HG03460 (cell line): ENCODE results near the gene ZXDC.

ENCODE experiments used
- ATAC-seq: cut with Tn5 transposase; IDR thresholded peaks from one replicate; pipeline ENCODE4 v1.9.1; 2021; ENCODE audit not compliant: unreplicated experiment

ZXDC gene

DNA sequence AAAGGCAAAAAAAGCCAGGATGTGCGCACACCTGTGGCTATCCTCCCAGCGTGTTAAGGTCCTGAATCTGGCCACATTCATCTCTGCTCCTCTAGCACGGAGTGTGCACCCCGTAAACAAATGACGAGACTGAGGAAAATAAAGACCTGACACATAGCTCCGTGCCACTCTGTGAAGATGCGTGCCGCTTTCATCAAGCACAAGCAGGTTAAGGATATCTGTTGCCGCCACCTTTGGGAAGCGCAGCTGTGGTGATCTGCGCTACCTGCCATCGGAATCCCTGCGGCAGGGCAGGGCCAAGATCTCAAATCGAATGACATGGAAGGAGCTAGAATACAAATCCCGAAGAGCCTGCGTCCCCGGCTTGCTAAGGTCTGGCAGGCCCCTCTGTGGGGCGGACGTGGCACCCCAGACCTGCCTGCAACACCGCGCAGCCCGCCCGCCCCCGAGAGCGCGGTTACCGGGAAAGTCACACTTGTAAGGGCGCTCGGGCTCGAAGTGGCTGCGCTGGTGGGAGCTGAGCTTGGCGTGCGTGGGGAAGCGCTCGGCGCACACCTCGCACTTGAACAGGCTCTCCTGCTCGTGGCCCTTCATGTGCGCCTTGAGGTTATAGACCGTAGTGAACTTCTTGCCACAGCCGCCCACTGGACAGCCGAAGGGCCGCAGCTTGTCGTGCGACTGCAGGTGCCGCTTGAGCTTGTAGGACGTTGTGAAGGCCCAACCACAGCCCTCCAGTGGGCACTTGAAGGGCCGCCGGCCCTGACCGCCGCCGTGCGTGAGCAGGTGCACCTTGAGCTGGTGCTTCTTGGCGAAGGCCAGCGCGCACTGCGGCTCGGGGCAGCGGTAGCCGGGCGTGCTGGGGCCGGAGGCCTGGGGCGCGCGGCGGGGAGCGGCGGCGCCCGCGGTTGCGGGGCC, 936 bp downstream of the ZXDC start:
- peak; percentile 23 for ATAC-seq

- ATAC-seq, result no peak
Measured at GRCh38 chr3:126473292-126474168, 2.2 kb downstream of the ZXDC start.

DNA sequence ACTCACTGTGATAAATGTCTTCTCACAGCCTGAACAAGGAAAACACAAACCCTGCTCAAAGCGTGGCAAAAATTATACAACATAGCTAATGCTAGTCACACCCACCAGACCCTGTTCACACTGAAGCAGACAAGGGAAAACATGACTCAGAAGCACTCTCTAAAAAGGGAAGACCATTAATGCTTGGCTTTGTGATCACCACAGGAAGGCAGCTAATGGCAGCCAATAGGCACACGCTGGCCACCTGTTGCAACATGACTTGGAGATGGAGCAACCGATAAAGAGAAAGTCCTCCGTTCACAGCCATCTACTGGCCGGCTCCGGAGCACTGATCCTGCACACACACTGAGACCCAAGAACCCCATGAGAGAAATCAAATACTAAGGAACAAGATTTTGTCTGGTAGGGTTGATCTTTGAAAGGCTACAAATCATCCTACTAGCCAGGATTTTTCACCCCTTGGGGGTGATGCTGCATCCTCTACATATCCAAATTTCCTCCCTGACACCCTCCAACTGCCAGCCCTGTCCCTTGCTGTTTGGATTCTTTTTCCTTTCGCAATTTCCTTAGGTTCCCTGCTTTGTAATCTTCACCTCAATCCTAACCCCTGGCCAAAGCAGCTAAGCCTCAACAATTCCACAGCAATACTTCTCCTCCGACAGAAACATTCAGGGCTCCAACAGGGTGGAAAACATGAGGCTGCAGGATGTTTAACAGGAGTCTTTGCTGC, 3.2 kb downstream of the ZXDC start:
- ATAC-seq, result no peak

DNA sequence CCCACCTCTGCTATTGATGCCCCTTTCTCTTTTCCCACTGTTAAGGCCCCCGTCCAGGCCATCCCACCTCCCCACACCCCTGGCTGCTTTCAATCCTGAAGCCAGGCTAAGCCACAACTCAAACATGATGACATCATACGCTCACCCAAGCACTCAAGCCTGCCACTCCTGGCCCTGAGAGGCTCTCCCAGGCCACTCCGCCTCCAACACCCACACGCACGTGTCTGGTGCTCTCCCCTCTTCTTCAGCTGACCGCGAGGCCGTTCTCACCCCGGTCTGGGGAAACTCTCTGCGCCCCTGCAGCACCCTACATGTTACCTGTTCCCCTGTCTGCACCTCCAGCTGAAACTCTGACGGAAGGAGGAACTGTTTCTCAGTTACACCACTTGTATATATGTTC, 6.2 kb downstream of the ZXDC start:
- ATAC-seq, result no peak

DNA sequence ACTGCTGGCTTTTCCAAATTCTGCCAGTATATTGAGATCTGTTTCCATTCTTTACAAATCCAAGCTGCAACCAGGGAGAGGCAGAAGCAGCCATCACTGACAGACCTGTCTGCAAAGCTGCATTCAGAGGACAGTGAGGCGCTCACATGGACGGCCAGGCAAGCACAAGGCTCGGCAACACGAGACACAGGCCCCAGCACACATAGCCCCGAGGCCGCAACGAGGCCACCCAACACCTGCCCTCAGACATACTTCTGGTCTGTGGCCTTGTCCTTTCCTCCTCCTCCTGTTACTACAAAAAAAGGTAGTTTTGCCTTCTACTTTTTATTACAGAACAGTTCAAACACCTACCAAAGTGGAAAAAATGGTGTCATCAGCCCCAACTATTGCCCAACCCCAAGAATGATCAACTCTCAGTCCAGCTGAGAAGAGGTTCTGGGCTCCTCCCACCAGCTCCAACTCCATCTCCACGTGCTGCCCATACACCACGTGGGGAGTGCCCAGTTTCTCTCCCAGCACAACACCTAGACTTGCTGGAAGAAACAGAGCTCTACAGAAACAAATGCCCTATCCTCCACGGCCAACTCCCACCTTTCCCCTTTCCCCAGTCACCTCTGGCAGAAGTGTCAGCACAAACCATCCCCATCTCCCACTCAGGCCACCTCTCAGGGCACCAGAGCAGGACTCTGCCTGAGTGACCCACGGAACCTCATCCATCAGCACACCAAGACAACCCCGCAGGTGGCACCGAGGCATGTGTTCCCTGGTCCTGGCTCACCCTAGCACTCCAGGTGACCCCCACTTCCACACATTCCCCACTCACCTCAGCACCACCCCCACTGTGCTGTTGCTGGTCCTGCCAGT, 7.4 kb downstream of the ZXDC start:
- no peak for ATAC-seq

DNA sequence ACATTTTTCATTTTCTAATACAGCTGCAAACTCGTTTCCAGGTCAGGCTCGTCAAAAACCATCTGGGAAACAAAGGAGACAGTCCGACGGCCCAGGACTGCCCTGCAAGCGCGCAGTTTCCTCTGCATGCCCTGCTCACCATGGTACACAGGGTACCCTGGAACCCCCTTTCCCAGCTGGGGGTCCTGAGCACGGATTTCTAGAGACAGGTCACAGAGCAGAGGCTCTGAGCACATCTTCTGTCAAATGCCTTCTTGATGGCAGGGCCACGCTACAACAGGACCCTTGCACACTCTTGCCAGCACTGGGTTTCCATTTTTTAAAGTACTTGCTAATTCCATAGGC, 8.1 kb downstream of the ZXDC start:
- ATAC-seq, result no peak

DNA sequence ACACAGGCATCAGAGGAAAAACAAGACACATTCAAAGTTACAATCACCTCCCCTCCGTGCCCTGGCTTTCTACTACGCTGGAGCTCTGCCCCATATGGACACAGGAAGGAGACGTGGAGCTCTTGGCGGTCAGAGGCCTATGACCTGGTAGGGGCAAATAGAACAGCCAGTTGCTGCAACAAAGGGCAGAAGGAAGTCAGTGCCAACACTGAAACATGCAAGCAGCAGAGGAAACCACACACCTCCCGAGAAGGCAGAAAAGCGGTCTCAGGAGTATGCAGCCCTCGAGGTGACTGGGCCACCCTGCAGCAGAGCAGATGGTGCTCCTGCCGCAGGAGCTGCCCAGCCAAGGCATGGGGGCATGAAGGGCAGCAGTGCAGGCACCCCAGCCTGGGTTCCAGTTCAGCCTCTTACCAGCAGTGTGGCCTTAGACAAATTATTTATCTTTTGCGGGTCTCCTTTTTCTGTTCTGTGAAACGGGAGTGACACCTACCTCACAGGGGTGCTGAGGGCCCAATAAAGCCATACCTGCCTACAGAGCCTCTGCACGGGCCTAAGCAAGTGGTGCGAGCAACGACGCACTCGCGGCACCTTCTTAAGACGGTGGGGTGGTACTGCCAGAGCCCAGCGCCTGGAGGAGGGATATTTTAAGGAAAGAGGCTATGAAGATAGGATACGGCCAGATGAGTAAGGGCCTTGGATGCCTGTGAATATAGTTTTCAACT, 8.6 kb downstream of the ZXDC start:
- no peak for ATAC-seq

- no peak for ATAC-seq
Measured at GRCh38 chr3:126465928-126466544, 9.7 kb downstream of the ZXDC start.

DNA sequence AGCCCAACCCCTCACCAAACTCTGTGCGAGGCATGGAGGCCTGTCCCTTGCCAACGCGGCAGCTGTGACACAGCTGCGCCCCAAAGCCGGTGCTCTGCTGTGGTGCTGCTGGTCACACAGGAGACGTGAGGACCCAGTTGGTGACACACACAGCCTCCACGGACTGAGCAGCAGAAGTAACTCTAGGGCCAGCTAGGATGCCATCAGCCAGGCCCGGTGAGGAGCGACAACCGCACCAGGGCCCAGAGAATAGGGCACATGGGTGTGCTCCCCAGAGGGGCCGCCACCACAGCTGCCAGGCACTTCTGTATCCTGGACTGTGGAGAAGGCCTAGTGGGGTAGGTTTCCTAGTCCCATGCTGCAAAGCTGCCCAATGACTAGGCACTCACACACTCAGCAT, 10.7 kb downstream of the ZXDC start:
- ATAC-seq, result no peak

- ATAC-seq, result no peak
Measured at GRCh38 chr3:126464494-126464893, 11.2 kb downstream of the ZXDC start.

- ATAC-seq, result no peak
Measured at GRCh38 chr3:126464093-126464492, 11.6 kb downstream of the ZXDC start.

GRCh38 chr3:126463521-126463920, 12.2 kb downstream of the ZXDC start:
- no peak for ATAC-seq

- ATAC-seq, result no peak
Measured at GRCh38 chr3:126461450-126462070, 14.1 kb downstream of the ZXDC start.

DNA sequence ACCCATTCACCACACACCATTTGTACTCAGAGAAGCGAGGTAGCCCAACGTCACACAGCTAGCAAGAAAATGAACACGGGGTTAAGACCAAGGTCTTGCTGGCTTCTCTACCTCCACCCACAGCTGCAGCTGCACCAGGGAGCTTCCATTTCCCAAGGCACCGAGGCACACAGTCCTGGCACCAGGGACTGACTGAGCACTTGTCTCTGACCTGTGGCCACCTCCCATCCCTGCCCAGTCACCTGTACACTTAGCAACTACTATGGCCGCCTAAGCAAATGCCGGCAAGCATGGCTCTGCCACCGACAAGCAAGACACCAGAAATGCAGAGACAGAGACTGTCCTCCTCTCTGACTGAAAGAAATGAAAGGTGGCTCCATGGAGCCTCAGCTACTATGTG, 15.3 kb downstream of the ZXDC start:
- ATAC-seq, result no peak

DNA sequence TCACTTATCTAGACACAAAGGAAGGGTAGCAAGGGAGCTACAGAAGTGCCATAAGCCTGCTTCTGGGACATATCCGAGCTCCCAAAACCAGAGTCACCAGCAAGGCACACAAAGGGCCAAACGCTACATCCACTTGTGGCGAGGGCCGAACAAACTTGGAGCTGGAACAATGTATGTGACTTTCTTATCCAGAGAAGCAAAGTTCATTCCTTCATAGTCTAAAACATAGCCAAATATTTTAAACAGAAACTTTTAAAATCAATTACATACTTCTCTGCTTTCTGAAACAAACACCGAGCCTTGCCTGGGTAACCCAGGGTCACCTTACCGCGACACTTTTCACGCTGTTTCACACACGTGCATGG, 15.9 kb downstream of the ZXDC start:
- ATAC-seq, result no peak

DNA sequence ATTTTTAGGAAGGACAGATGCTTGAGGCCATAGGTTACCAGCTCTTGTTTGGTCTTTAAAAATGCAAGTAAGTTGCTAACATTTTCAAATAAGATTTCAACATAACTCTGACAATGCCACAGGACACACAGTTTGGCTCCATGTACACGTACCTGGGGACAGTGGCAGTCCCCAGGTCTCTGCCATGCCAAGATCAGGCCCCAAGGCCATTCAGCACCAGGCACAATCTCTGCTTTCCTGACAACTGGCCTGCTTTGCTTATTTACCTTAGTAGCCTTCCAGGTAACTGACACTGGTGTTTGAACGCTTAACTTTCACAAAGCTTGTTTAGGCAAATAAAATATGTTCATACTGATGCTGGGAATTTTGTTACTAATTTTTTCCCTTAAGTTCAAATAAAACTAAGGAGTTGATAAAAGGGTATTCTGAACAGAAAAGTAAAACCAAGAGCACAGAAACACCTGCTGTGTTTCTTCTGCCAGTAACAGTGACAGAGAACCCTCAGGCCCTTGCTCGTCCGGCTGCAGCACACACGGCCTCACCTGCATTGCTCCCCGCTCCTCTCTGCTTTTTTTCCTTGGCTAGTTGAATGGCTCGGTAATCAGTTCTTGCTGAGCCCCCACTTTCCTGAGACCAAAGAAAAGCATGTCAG, 16.5 kb downstream of the ZXDC start:
- ATAC-seq, result no peak

DNA sequence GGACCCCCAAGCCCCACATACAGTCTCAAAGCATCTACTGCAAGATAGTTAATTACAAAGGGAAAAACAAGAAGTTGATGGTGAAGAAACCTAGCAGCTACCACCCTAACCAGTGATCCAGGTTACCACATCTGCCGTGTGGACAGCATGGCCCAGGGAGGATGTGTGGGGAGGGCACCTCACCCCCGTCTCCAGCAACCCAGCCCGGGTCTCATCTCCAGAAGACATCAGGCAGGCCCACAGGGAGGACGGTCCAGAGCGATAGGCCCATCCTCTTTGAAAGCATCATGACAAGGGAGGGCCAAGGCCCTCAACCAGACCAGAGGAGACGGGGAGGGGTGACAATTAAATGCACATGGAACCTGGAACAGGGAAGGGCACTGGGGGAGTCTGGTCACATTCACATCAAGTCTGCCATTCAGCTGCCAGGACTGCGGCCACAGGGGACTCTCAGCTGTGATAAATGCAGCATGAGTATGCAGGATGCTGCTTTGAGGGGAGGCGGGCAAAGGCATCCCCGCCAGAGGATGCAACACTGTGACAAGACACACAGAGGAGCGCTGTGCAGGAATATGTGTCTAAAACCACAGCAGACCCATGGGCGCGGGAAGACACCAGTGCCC, 18.8 kb downstream of the ZXDC start:
- no peak for ATAC-seq

DNA sequence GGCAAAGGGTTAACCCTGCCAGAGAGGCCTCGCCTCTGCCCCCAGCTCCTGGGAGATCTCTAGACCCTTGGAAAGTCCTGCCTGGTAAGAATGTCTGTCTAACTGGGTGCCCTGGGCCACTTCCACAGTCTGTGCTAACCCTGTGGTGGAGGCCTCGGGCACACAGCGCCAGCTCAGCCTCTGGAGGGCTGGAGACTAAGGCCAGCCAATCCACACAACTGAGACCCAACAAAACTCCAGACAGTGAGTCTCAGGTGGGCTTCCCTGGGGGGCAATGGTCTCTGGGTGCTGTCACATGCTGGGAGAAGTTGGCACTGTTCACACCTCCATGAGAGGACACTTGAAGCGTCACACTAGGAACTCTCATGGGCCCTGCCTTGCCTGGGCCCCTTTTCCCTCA, 19.5 kb downstream of the ZXDC start:
- ATAC-seq, result no peak
